ENCODE measurements around the gene GRM7.

GRM7 gene

DNA sequence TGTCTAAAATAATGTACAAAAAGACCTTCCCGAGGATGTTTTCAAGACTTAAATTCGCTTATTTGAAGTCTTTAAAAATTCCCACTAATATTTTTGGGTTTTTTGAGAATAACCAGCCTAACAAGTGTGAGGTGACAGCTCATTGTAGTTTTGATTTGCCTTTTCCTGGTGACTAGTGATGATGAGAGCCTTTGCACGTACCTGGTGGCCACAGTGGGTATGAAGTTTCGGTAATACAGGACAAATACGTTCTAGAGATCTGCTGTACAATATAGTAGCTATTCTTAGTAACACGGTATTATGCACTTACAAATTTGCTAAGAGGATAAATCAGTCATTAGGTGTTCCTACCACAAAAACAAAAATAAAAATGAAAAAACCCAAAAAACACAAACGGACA lies 124.9 kb downstream of the GRM7 start:
- no peak for DNase-seq

DNA sequence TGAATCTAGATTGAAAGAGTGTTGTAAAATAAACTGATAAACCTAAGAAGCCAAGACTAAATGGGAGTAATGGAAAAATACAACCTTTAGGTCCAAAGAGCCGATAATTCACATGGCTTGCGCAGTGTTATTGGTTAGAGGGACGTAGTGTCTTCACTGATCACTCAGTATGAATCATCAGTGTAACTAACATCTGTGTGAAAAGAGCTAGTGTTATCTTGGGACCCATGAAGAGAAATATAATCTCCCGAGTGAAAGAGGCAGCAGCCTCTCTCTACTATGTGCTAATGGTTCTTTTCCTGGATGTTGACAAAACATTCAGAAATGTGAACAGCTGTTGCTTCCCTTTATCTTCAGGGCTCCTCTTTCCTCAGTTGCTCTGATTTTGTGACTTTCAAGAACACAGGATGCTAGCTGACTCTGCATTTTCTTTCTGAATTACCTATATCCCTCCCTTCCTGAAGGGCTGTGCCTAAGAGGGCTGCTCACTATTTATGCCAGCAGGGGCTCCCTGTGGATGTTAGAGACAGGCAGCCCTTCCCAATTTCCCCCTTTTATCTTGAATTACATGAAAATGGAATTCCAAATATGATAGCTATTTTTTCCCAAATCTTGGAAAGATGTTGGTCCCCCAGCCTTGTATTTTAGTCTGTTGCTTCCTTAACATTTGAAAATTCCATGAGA lies 128.8 kb downstream of the GRM7 start:
- no peak for DNase-seq

DNA sequence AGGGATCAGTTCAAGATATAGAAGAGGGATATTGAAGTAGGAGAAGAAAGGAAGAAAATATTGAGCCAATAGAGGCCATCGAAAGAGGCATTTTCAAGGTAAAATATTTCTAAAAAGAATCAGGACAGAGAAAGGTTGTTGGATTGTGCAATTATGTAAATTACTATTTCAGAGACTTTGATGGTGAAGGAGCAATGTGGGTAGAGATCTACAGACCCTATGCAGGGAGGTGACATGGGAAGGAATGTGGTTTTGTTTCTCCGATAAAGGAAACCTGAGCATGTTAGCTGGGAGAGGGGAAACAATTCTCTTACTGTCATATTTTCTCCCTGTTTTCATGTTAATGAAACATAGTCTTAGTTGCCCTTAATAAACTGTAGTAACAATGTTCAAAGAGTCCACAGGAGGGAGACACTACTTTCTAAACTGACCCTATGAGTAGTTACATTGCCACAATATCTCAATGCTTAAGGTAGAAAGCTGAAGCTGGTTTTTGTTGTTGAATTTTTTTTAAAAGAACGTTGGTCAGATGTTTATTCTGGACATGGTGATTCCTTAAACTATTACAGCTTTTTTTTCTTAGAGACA lies 133.3 kb downstream of the GRM7 start:
- no peak for DNase-seq

DNA sequence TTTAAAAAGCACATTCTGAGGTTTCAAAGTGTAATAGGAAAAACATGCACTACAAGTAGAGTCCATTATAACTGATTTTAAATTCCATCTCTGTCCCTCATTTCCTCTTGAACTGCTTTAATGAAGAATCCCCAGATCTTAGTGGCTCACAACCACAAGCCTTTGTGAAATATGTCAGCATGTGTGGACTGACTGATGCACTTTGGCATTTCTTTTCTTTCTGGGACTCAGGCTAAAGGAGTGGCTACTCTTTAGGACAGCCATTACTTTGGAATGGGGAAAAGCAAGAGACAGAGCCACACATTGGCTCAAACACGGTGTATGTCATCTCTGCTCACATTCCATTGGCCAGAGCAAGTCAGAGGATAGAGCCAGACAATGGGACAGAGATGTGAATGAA lies 139.6 kb downstream of the GRM7 start:
- no peak for DNase-seq

DNA sequence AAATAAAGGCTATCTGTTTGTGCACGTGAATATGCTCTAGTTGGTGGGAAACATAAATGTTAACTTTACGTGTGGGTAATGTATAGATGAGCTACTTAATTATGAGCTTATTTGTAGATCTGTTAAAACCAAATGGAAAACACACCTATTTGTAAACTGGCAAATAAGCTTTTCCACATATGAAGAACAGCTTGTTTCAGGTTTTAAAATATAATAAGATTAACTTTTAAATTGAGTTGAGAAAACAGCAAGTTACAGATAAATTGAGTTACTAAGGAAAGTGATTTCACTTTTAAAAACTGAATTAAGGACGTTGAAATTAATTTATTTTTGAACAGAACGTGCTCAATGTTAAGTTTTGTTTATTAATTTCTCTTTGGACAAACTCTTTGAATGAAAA lies 140.5 kb downstream of the GRM7 start:
- no peak for DNase-seq

DNA sequence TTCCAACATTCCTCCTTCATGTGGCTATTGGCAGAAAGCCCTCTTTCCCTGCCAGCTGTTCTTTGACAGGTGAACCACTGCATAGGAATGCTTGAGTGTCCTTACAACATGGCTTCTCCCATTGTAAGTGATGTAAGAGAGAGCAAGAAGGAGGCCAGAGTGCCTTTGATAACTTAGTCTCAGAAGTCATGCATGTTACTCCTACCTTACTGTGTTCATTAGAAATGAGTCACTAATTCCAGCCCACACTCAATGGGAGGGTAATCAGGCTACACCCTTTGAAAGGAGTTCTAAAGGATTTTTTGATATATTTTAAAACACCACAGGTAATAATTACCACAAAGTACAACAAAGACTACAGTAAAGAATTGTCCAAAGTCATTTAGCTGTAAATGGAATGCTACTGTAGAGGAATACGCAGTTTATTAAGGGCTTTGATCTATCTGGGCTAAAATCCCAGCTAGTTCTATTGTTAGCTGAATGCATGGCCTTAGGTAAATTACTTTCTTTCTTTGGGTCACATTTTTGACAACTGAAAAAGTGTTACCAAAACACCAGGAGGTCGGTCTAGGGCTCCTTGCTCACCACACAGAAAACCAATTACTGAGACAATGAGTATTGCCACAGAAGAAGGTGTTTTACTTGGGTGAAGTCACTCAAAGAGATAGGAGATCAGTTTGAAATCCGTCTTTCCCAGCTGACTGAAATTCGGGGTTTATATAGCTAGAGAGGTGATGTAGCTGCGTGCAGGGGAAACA lies 154.9 kb downstream of the GRM7 start:
- no peak for DNase-seq

DNA sequence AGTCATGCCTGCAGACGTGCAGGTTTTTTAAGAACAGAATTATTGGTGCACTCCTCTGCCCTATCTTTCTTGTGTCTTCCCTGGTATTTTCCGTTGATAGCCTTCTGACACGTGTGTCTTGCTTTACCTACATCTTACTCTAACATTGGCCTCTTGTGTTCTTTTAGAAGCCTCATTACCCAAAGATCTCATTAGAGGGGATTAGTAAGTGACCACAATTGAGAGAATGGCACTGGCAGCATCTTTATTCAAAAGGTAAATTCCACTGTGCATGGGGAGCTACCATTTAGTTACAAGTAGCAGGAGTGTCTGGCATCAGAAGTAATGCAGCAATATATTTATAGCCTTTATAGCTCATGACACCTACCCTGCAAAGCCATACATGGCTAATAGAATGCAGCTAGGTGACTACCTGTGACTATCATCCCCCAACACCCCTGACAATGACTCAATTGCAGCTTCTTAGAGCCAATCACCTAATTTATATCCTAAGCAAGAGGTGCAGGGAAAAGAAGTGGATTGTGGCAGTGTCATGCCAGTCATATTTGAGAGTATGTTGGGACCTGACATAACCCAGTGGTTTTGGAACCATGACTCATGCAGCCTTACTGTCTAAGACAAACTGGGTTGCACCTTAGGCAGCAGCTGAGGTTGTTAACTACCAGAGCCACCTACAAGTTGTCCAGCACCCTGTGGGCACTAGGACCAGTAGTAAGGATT lies 164.8 kb downstream of the GRM7 start:
- no peak for DNase-seq

DNA sequence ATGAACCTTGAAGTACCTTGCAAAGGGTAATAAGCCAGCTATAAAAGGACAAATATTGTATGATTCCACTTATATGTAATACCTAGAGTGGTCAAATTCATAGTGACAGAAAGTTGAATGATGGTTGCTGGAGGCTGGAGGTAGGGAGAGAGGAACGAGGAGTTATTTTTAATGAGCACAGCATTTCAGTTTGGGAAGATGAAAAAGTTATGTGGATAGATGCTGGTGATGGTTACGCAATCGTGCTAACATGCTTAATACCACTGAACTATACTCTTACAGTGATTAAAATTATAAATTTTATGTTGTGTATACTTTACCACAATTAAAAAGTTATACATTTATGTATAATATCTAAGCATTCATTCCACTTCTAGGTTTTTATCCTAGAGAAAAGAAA lies 168.6 kb downstream of the GRM7 start:
- DNase-seq = no peak

DNA sequence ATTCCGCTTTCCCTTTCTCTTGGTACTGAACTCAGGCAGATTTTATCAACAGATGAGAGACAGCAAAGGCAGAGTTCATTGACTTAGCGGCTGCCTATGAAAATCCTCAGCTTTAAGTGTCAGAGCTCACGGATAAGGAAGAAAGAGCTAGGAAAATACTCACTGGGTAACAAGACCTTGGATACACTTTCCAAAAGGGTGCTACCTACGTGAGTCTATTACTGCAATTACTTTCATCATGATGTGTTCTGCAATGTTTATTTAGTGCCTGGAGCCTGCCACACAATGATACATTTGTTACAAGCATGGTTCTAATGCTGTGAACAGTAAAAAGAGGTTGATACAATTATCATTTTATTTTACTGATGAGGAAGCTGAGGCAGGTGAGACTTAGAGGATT lies 177.5 kb downstream of the GRM7 start:
- peak; percentile 4 for DNase-seq

DNA sequence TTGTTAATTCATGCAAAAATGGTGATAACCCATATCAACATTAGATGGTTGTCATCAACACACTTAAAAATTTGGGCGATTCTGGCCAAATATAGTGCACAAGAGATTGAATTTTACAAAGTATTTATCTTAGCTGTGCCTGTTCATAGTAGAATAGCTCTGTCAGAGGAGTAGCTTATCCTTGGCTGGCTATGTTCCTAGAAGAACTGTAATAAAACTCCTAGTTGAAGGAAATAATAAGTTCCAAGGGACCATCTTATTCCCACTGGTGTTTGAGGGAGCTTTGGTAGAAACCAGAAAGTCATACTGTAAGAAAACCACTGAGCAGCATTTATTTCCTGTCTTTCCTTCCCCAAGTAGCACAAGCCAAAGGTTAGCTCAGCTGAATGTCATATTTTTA lies 201.8 kb downstream of the GRM7 start:
- DNase-seq = no peak

DNA sequence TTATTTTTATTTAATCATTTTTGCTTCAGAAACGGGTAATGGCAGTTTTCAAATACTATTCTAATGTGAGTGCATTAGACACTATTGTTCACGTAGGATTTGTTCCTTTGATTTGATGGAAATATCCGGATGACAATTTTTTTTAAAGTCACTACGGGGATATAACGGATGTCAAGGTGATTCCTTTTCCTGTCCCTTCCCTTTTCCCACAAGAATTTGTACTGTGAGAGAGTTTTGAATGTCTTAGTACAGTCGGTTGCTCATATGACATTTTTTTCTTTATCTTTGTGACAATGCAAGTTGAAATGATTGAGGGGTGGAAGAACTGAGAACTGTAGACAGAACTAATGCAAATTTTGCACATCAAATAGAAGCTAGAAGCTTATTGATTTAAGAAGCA lies 209.5 kb downstream of the GRM7 start:
- DNase-seq = no peak

DNA sequence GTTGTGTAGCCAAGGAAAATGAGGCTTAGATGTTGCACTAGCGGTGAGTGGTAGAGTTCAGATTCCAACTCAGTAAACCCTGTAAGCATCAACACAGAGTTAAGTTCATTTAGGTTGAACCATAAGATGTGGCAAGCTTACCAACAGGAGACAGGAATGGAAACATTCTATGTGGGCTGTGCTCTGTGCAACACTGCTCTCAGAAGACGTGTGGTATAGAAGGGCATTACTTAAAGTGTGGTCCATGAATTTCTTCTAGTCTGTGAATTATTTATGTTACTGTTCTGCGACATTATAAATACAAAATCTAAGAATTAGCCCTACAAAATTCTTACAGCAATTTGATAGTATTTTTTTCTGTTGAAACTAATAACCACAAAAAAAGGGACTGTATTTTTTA lies 213.3 kb downstream of the GRM7 start:
- DNase-seq = no peak

DNA sequence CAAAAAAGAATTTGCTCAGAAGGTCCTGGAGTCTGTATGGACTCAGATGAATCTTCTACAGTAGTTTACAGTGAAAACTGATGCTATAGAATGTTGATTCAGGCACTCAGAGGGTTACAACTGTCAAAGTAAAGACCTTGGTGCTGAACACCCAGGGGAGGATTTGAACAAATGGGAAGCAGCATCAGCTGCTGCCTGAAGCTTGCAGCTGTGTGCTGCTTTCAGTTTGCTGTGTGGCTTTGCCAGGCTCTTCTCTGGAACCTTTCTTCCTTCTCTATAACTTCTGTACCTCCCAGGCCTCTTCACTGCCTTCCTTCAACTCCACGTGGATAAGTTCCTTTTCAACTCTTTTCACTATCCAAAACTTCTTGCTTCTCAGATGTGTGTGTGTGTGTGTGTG lies 214.2 kb downstream of the GRM7 start:
- no peak for DNase-seq

DNA sequence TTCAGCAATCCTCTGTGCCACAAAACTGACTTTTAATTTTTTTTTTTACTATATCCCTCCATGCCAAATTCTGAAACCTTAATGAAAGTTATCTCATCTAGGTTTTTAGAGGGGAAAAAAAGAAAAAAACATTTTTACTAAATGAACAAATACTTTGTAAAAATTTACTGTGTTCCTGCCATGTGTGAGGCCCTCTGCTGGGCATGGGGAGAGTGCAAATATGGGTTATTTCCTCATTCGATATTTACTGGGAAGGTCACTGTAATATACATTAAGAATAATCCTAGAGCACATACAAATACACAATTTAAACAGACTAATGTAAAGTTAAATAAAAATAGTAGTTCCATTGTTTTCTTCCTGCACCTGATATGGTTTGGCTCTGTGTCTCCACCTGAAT lies 215.0 kb downstream of the GRM7 start:
- DNase-seq = no peak

DNA sequence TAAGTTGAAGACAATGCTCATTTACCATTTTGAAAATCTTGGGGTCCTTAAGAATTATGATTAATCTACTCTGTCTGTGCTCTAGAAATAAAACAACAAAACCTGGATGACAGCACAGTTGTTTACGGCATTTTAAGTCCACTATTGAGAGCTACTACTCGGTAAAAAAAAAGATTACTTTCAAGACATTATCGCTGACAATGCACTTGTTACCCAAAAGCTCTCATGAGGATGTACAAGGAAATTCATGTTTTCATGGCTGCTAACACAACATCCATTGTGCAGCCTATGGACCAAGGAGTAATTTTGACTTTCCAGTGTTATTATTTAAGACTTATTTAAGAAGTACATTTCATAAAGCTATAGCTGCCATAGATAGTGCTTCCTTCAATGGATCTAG lies 221.3 kb downstream of the GRM7 start:
- no peak for DNase-seq

DNA sequence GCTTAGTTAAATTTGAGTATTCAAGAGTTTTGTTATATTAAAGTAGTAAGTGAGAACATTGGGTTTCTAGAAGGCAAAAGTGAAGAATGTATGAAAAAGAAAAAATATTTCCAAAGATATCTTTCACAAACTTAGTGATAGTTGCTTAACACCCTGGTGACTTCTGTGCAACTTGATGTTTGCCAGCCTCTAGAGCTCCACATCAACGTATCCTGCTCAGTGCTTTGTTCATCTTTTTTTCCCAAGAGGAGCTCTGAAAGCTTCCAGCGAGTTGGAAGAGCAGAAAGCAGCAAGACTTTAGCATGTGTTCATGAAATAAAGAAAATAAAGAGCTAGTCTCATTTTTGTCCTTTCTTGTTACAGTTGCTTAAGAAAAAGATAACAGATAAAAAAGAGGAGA lies 225.5 kb downstream of the GRM7 start:
- DNase-seq = no peak

DNA sequence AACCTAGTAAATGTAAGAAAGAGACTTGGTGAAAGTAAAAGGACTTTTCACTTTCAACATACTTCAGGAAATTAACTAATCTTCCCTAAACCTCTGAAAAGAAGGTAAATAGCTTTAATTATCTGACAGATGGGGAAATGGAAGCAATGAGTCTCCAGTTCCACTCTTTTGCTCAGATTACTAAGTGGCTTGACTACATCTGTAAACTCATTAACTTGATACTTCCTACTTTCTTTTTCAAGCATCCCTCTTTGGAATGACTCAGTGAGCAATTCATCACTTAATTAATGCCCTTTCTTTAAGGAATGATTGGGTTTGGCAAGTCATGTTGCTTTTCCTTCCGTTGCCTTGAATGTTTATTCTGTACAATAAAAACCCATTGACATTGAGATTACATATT lies 234.2 kb downstream of the GRM7 start:
- no peak for DNase-seq

DNA sequence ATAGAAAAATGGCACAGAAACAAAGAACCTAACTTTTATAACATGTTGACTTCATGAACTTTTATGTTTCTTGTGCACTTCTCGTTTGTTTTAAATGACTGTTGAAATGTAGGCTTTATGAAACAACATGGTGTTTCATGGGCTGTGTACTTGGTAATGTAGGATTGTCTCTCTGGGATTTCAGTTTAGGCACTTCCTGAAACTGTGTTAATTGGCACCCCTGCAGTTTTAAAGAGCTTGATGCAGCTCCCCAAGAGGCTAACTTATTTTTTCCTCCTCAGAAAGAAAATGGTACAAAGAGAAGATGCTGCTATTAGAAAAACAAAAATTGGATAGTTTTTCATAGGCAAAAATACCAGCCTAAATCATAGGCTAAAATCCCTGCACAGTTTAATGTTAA lies 239.2 kb downstream of the GRM7 start:
- DNase-seq = no peak

DNA sequence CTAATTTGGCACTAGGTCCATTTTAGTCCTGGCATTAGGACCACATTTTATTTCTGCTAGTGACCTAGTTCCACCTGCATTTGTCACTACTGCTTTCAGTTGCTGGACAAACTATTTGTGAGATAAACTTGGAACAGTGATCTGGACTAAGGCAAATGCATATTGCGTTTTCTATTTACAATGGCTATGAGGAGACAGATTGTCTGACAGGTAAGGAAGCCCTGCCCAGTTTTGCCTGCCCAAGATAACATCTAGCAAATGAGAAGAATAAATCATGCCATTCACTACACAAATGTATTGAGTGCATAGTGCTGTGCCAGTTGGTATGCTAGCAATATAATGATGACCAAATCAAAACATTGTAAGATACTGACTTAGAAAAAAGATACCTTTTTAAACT lies 245.7 kb downstream of the GRM7 start:
- no peak for DNase-seq

DNA sequence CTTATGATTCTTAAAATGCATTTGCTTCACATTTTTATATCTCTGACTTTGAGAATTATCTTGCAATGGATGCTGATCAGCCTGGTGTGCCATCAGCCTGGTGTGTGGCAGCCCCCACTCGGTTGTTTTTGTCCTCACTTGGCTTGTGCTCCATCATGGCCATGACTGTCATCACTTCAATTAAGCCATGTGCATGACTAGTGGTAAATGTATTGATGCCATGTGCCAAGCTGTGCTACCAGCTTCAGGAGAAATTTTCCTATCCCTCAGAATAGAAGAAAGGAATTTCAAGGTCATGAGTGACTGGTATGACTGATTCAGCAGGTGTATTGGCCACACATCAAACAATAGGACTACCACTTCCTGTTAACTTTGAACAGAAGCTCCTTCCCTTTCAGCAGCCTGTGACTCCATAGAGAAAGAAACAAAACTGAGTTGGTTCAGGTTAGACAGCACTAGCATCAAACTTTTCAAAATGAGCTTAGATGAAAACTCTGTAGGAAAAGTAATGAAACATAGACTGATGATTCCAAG lies 251.7 kb downstream of the GRM7 start:
- DNase-seq = no peak

DNA sequence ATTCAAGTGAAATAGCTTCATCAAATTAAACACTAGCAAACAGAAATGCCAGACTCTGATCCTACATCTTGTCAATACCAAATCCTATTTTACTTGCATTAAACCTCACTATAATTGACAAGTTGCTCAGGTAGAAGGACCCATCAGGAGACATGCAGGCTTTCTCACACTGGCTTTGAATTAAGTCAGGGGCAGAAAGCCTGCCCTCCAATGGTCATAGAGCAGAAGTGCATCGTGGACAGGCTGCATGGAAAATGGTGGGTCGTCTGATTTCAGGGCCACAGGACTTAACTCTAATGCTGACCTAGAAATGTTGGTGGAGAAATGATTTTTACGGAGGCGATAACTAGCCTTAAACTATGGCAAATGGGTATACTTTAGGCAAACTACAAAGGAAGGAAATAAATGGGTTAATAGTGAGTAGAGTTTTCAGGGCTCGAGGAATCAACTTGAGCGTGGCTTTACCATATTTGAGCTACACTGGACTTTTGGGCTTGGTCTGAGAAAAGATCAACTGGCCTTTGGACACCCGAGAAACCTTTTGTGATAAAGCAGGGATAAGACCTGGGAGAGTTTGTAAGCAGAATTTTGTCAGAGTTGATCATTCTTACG lies 283.9 kb downstream of the GRM7 start:
- no peak for DNase-seq

DNA sequence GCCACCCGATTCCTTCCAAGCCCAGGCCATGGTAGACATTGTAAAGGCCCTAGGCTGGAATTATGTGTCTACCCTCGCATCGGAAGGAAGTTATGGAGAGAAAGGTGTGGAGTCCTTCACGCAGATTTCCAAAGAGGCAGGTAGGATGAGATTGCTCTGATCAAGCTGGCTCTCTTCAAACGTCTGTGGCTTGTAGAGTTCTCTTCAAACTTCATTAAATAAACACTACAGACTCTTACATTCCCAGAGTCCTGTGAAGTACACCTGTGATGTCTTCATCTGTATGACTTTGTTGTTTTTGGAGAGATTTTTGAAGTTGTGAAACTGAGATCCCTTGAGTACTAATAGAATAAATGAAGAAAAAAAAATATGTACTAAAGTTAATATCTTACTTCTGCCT lies 285.6 kb downstream of the GRM7 start:
- no peak for DNase-seq

DNA sequence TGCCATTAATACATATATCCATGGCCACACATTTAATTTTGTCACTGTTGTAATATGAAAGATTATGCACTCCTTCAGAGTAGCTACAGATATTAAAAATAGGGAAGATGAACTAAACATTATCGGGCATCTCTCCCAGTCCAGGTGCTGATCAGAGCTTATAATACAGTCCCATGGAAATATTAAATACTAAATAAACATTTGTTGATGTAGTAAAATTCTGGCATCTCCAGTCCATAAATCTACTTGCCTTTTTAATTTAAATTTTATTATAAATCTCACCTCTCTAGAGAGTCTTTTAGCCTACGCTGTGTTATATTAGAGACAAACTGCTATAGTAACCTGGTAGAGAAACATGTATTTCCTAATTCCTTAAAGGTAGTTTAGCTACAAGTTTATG lies 297.6 kb downstream of the GRM7 start:
- no peak for DNase-seq
